PC-9 (cell line): ENCODE results near the gene PPL. TPM values are rescaled to one million over a fixed set of nuclear protein-coding genes. Genes with fewer than 3 reads are reported as not detected.

Source experiments
- BruUV-seq: library from RNA; stranded (reverse); fragments of 400-500 nt; replicated peaks from 2 replicates; lab custom pipeline; 2021; lab: Mats Ljungman, UMichigan
- CTCF ChIA-PET: fragments of 300-600 bp; sonication (Branson Sonifier 250); formaldehyde crosslinking; loops from one replicate; lab custom pipeline; 2022; ENCODE audit warnings: antibody characterized with exemption; lab: Charles Lee
- POLR2A ChIA-PET: fragments of 300-600 bp; sonication (Branson Sonifier 250); formaldehyde crosslinking; loops from one replicate; lab custom pipeline; 2022; ENCODE audit warnings: antibody characterized with exemption; ENCODE audit not compliant: unreplicated experiment; lab: Charles Lee
- DNase-seq, 2 experiments: peaks; one replicate each; pipeline versions ENCODE4 v3.0.0 to v3.0.0-alpha.2; 2015 to 2022; ENCODE audit warnings: mixed read lengths in 1 of 2
- H2AFZ ChIP-seq: fragments of 200-600 bp; sonication (generic); 2 replicates; pipeline ENCODE4 v1.8.1; 2017; ENCODE audit warnings: antibody characterized with exemption
- H3F3A ChIP-seq: fragments of 200-600 bp; sonication (generic); 2 replicates; pipeline ENCODE4 v1.8.1; 2017; ENCODE audit warnings: antibody characterized with exemption, mild to moderate bottlenecking, low read depth; ENCODE audit not compliant: insufficient read depth
- H3K27ac ChIP-seq: fragments of 200-600 bp; sonication (generic); 2 replicates; pipeline ENCODE4 v1.6.1; 2016; ENCODE audit warnings: mixed run types
- H3K27me3 ChIP-seq: fragments of 200-600 bp; sonication (generic); 2 replicates; pipeline ENCODE4 v1.6.1; 2016; ENCODE audit warnings: low read depth, mixed run types; ENCODE audit not compliant: insufficient read depth
- H3K36me3 ChIP-seq: fragments of 200-600 bp; sonication (generic); 2 replicates; pipeline ENCODE4 v1.6.1; 2016; ENCODE audit warnings: low read depth, mixed run types
- H3K4me1 ChIP-seq: fragments of 200-600 bp; sonication (generic); replicated peaks from 2 replicates; pipeline ENCODE4 v1.6.1; 2016; ENCODE audit warnings: mixed run types; ENCODE audit not compliant: insufficient read depth
- H3K4me2 ChIP-seq: fragments of 200-600 bp; sonication (generic); 2 replicates; pipeline ENCODE4 v1.6.1; 2017; ENCODE audit warnings: mixed run types
- H3K4me3 ChIP-seq: fragments of 200-600 bp; sonication (generic); 2 replicates; pipeline ENCODE4 v1.6.1; 2016; ENCODE audit warnings: mixed run types
- H3K79me2 ChIP-seq: fragments of 200-600 bp; sonication (generic); 2 replicates; pipeline ENCODE4 v1.6.1; 2017; ENCODE audit warnings: low read depth, mixed run types
- H3K9me2 ChIP-seq: fragments of 200-600 bp; sonication (generic); 2 replicates; pipeline ENCODE4 v1.8.1; 2017; ENCODE audit warnings: mild to moderate bottlenecking; ENCODE audit not compliant: insufficient read depth
- H3K9me3 ChIP-seq: fragments of 200-600 bp; sonication (generic); 2 replicates; pipeline ENCODE4 v1.8.1; 2016; ENCODE audit warnings: low read depth; ENCODE audit not compliant: insufficient read depth
- H4K20me1 ChIP-seq: fragments of 200-600 bp; sonication (generic); 2 replicates; pipeline ENCODE4 v1.8.1; 2017; ENCODE audit not compliant: insufficient read depth
- EZH2 ChIP-seq: fragments of 200-600 bp; sonication (generic); IDR thresholded peaks from 2 replicates; pipeline ENCODE4 v1.8.0; 2017; ENCODE audit warnings: antibody characterized with exemption, low read depth
- intact Hi-C: fragments of 100-400 bp; cut with micrococcal nuclease; formaldehyde crosslinking; loops from one replicate; pipeline ENCODE4 v1.10.0; 2022; ENCODE audit not compliant: unreplicated experiment
- total RNA-seq: library from RNA; stranded (reverse); gene quantifications from 2 replicates; pipeline ENCODE4 v1.2.3, GENCODE V29; 2021
- TF ChIP-seq, protein P1 (sequence below): fragments of 200-600 bp; sonication (generic); conservative IDR thresholded peaks from 2 replicates; pipeline ENCODE4 v1.6.1; 2017; ENCODE audit warnings: mixed run types, antibody characterized with exemption, mild to moderate bottlenecking, moderate library complexity

PPL gene
- total RNA-seq, 1 experiment from 2014 or later = 187 TPM

- Histone ChIP-seq H3F3A (no peaks in the 10 kb centered on the region; the same call in 1 of the 2 replicates), H3K27ac (no peak overlapping the region), H3K9me2 (no peaks in the 10 kb centered on the region), H2AFZ (no peak overlapping the region), H3K27me3 (no peaks in the 10 kb centered on the region), H3K36me3 (no peaks in the 10 kb centered on the region), H3K79me2 (peaks cover 2% of the 10 kb centered on the region; the same call in 1 of the 2 replicates), H4K20me1 (0 out of 2 replicates have a peak, but pooled peaks cover 3% of the 10 kb centered on the region), H3K4me1 (no peaks in the 10 kb centered on the region), H3K4me3 (no peak overlapping the region), H3K4me2 (no peak overlapping the region), H3K9me3 (no peaks in the 10 kb centered on the region)
- POLR2A ChIA-PET = no interaction called here
- TF ChIP-seq, protein P1, sequence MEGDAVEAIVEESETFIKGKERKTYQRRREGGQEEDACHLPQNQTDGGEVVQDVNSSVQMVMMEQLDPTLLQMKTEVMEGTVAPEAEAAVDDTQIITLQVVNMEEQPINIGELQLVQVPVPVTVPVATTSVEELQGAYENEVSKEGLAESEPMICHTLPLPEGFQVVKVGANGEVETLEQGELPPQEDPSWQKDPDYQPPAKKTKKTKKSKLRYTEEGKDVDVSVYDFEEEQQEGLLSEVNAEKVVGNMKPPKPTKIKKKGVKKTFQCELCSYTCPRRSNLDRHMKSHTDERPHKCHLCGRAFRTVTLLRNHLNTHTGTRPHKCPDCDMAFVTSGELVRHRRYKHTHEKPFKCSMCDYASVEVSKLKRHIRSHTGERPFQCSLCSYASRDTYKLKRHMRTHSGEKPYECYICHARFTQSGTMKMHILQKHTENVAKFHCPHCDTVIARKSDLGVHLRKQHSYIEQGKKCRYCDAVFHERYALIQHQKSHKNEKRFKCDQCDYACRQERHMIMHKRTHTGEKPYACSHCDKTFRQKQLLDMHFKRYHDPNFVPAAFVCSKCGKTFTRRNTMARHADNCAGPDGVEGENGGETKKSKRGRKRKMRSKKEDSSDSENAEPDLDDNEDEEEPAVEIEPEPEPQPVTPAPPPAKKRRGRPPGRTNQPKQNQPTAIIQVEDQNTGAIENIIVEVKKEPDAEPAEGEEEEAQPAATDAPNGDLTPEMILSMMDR = no peak
- no peak for TF ChIP-seq EZH2
- CTCF ChIA-PET = no interaction called here
- no TSS peak for BruUV-seq
- intact Hi-C loops = no loop called here
- no peak for DNase-seq
These were observed 65.9 kb downstream of the PPL start for GRCh38 chr16:4871071-4871470.

DNA sequence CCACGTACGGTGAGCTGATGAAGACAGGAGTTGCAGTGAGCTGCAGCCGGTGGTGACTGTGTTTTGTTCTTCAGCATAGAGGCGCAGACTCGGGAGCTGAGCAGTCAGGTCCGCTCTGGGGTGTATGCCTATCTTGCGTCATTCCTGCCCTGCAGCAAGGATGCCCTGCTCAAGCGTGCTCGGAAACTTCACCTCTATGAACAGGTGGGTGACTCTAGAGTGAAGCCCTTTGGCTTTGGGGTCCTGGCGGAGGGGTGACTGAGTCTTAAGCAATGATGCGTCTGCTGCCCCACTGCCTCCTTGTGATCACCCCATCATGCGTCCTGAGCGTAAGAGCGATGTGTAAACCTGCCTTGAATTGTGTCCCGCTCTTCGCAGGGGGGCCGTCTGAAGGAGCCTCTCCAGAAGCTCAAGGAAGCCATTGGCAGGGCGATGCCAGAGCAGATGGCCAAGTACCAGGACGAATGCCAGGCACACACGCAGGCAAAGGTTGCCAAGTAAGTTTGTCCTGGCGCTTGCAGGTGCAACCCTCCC, 66.7 kb downstream of the PPL start:
- no TSS peak for BruUV-seq
- no peak overlapping the region for H2AFZ ChIP-seq
- H3K79me2 ChIP-seq = peaks cover 8% of the 10 kb centered on the region
- H3F3A ChIP-seq = no peaks in the 10 kb centered on the region; the same call in 1 of the 2 replicates
- intact Hi-C loops = no loop called here
- ChIA-PET CTCF (no interaction called here), POLR2A (no interaction called here)
- no peaks in the 10 kb centered on the region for H3K27me3 ChIP-seq
- TF ChIP-seq EZH2 = no peak
- TF ChIP-seq, protein P1 = no peak
- H3K4me2 ChIP-seq = no peak overlapping the region
- H3K9me2 ChIP-seq = no peaks in the 10 kb centered on the region
- H3K4me1 ChIP-seq = no peaks in the 10 kb centered on the region
- H3K4me3 ChIP-seq = no peak overlapping the region
- H3K36me3 ChIP-seq = no peaks in the 10 kb centered on the region
- no peaks in the 10 kb centered on the region for H3K9me3 ChIP-seq
- peaks cover 3% of the 10 kb centered on the region; the same call in 1 of the 2 replicates for H4K20me1 ChIP-seq
- no peak overlapping the region for H3K27ac ChIP-seq
- no peak for DNase-seq

DNA sequence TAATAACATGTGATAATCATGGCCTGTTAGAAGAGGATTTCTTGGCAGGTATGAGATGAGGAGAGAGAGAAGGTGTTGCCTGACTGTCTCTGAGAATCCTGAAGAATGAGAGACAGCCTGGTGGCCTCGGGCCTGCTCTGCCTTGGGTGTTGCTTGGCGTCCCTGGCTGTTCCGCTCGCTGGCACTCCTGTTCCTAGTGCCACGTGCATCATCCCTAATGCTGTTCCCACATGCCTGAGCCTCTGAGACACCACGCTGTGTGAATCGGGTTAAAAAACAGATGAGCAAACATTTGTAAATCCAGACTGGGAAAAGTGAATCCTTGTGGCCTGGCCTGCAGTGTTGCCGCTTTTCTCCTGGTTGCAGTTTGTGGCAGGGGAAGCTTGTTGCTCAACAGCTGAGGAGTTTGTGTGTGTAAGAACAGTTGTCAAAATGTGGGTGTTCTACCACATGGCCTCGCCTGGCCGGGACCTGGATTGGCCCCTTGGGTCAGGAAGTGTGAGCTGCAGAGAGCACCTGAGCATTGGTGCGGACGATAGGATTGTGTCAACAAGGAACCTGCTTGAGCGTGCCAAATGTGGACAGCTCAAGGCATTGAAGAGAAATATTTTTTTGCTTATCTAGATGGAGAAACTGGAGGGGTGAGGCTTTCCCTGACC, 67.7 kb downstream of the PPL start:
- Histone ChIP-seq H2AFZ (no peak overlapping the region), H3K4me2 (no peak overlapping the region), H4K20me1 (peaks cover 10% of the 10 kb centered on the region), H3K36me3 (no peaks in the 10 kb centered on the region; the same call in 1 of the 2 replicates), H3K4me1 (no peaks in the 10 kb centered on the region), H3K9me2 (no peaks in the 10 kb centered on the region), H3K79me2 (peaks cover 15% of the 10 kb centered on the region), H3F3A (no peaks in the 10 kb centered on the region), H3K27me3 (no peaks in the 10 kb centered on the region), H3K27ac (no peak overlapping the region), H3K9me3 (no peaks in the 10 kb centered on the region), H3K4me3 (no peak overlapping the region)
- TF ChIP-seq, protein P1 = no peak
- TF ChIP-seq EZH2 = no peak
- BruUV-seq = no TSS peak
- DNase-seq = no peak
- CTCF ChIA-PET = no interaction called here
- intact Hi-C loops = no loop called here
- POLR2A ChIA-PET = interaction anchor here (0.5 kb wide), 1 partner anchor 655 kb away, joined by 3 read pairs; no protein-coding TSS in a partner anchor
